ENCODE results near the gene RNF138.
"Not testable (repeated sequence)": the region's sequence is repeated elsewhere in the genome, so short reads cannot be mapped to it uniquely, and the experiment has no call there.

RNF138 gene

DNA sequence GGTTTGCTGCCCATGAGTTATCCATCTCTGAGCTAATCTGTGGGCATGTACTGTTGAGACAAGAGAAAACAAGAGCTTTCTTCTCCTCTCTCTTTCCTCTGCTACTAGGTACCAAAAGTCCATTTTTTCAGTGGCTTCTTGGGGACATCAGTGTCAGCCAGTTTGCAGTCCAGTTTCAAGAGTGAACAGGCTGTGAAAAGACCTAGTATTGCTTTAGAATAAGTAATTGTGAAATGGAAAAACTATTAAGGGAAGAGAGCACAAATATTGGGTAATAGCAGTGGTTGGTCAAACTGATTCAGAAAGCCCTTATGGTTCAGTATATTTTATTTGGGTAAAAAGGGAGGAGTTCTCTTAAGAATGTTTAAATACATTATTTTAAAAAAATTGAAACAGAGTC, 65.2 kb downstream of the RNF138 start:
- Histone ChIP-seq H3F3A (ENCODE audit: insufficient read depth) (no peaks in the 10 kb centered on the region), H3K9ac (ENCODE audit: low read length) (no peak overlapping the region), H2AFZ (ENCODE audit: low read depth, low read length, severe bottlenecking) (no peak overlapping the region), H3K4me2 (ENCODE audit: low read depth, low read length, poor library complexity, severe bottlenecking) (no peak overlapping the region), H4K20me1 (ENCODE audit: low read depth, low read length) (no peaks in the 10 kb centered on the region), H3K79me2 (ENCODE audit: insufficient read depth, low read length) (no peaks in the 10 kb centered on the region), H3K9me3 (ENCODE audit: insufficient read depth, low read length) (no peaks in the 10 kb centered on the region), H3K27ac (ENCODE audit: low read depth, low read length) (no peak overlapping the region), H3K4me3 (ENCODE audit: insufficient read depth, low read length, poor library complexity, severe bottlenecking) (no peak overlapping the region), H3K27me3 (ENCODE audit: low read length) (no peaks in the 10 kb centered on the region), H3K36me3 (ENCODE audit: low read length) (no peaks in the 10 kb centered on the region), H3K9me2 (replicated peaks; ENCODE audit: insufficient read depth, low read length) (no peaks in the 10 kb centered on the region)
- TF ChIP-seq EZH2phosphoT487 (conservative IDR thresholded peaks at IDR 0.05; ENCODE audit: low read length): no peak
- TF ChIP-seq, protein P1, sequence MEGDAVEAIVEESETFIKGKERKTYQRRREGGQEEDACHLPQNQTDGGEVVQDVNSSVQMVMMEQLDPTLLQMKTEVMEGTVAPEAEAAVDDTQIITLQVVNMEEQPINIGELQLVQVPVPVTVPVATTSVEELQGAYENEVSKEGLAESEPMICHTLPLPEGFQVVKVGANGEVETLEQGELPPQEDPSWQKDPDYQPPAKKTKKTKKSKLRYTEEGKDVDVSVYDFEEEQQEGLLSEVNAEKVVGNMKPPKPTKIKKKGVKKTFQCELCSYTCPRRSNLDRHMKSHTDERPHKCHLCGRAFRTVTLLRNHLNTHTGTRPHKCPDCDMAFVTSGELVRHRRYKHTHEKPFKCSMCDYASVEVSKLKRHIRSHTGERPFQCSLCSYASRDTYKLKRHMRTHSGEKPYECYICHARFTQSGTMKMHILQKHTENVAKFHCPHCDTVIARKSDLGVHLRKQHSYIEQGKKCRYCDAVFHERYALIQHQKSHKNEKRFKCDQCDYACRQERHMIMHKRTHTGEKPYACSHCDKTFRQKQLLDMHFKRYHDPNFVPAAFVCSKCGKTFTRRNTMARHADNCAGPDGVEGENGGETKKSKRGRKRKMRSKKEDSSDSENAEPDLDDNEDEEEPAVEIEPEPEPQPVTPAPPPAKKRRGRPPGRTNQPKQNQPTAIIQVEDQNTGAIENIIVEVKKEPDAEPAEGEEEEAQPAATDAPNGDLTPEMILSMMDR (IDR thresholded peaks at IDR 0.05; ENCODE audit: insufficient read depth, low read length, poor library complexity, severe bottlenecking): no peak

DNA sequence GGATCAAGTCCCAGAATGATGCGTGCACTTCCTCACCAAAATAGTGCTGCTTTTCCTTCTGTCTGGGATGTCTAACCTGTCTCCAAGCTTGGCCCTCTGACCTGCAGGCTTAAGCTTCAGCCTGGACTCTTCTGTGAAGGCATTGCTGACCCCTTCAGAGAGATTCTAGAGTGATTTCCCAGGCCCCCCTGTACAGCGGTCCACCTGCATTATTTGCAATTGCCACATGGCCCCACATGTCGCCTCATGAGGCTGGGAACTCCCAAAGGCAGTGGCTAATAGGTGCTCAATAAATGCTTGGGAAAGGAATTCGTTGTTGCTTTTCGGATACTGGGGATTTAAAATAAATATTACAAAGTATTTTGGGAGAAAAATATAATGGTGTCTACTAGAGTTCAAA, 65.9 kb downstream of the RNF138 start:
- Histone ChIP-seq H3K4me3 (ENCODE audit: insufficient read depth, low read length, poor library complexity, severe bottlenecking) (no peak overlapping the region), H3K9me3 (ENCODE audit: insufficient read depth, low read length) (no peaks in the 10 kb centered on the region), H2AFZ (ENCODE audit: low read depth, low read length, severe bottlenecking) (no peak overlapping the region), H3K9ac (ENCODE audit: low read length) (no peak overlapping the region), H3K27ac (ENCODE audit: low read depth, low read length) (no peak overlapping the region), H3K9me2 (replicated peaks; ENCODE audit: insufficient read depth, low read length) (no peaks in the 10 kb centered on the region), H3F3A (ENCODE audit: insufficient read depth) (no peaks in the 10 kb centered on the region), H3K79me2 (ENCODE audit: insufficient read depth, low read length) (no peaks in the 10 kb centered on the region), H3K36me3 (ENCODE audit: low read length) (no peaks in the 10 kb centered on the region), H3K27me3 (ENCODE audit: low read length) (no peaks in the 10 kb centered on the region), H4K20me1 (ENCODE audit: low read depth, low read length) (no peaks in the 10 kb centered on the region), H3K4me2 (ENCODE audit: low read depth, low read length, poor library complexity, severe bottlenecking) (no peak overlapping the region)
- TF ChIP-seq, protein P1 (IDR thresholded peaks at IDR 0.05; ENCODE audit: insufficient read depth, low read length, poor library complexity, severe bottlenecking): no peak
- TF ChIP-seq EZH2phosphoT487 (conservative IDR thresholded peaks at IDR 0.05; ENCODE audit: low read length): no peak

DNA sequence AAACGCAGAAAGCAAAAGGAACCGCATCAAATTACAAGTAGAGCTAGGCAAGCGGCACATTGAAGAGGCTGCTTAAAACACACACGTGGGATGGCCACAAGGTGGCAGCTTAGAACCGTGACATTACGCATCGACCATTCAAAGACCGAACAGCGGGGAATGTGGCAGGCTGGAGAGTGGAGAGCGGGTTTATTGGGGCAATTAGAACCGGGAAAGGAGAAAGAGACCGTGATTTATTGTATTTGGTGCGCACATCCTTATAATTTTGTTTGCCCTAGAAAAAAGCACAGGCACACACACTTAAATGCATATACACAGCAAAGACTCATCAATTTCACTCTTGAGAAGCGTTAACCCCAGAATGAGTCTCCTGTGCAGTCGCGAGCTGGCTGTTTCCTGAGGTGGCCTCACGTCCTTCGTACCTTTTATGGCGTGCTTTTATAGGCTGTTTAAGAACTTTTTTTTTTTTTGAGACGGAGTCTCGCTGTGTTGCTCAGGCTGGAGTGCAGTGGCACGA, 66.5 kb downstream of the RNF138 start:
- no peak overlapping the region for H2AFZ ChIP-seq (ENCODE audit: low read depth, low read length, severe bottlenecking)
- H3K9me2 ChIP-seq (replicated peaks; ENCODE audit: insufficient read depth, low read length): no peaks in the 10 kb centered on the region
- TF ChIP-seq EZH2phosphoT487 (conservative IDR thresholded peaks at IDR 0.05; ENCODE audit: low read length): no peak
- TF ChIP-seq, protein P1 (IDR thresholded peaks at IDR 0.05; ENCODE audit: insufficient read depth, low read length, poor library complexity, severe bottlenecking): peak; percentile 89
- H3K79me2 ChIP-seq (ENCODE audit: insufficient read depth, low read length): no peaks in the 10 kb centered on the region
- no peaks in the 10 kb centered on the region for H3K27me3 ChIP-seq (ENCODE audit: low read length)
- no peaks in the 10 kb centered on the region for H3K9me3 ChIP-seq (ENCODE audit: insufficient read depth, low read length)
- H3K27ac ChIP-seq (ENCODE audit: low read depth, low read length): no peak overlapping the region
- H3K36me3 ChIP-seq (ENCODE audit: low read length): no peaks in the 10 kb centered on the region
- no peaks in the 10 kb centered on the region for H3F3A ChIP-seq (ENCODE audit: insufficient read depth)
- no peak overlapping the region for H3K4me2 ChIP-seq (ENCODE audit: low read depth, low read length, poor library complexity, severe bottlenecking)
- H3K9ac ChIP-seq (ENCODE audit: low read length): no peak overlapping the region
- H3K4me3 ChIP-seq (ENCODE audit: insufficient read depth, low read length, poor library complexity, severe bottlenecking): no peak overlapping the region
- no peaks in the 10 kb centered on the region for H4K20me1 ChIP-seq (ENCODE audit: low read depth, low read length)

DNA sequence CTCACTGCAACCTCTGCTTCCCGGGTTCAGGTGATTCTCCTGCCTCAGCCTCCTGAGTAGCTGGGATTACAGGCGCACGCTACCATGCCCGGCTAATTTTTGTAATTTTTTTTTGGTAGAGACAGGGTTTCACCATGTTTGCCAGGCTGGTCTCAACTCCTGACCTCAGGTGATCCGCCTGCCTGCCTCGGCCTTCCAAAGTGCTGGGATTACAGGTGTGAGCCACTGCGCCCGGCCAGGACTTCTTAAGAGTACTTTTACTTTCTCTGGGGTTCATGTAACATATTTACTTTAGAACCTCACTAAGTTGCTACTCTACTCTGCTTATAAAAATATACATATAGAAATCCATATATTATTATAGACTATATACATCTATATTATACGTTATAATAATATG, 67.0 kb downstream of the RNF138 start:
- not testable (repeated sequence) for H3K4me2 ChIP-seq (ENCODE audit: low read depth, low read length, poor library complexity, severe bottlenecking); H3K9me2 ChIP-seq (replicated peaks; ENCODE audit: insufficient read depth, low read length); H2AFZ ChIP-seq (ENCODE audit: low read depth, low read length, severe bottlenecking); H3F3A ChIP-seq (ENCODE audit: insufficient read depth); H3K36me3 ChIP-seq (ENCODE audit: low read length); H3K9ac ChIP-seq (ENCODE audit: low read length); H3K27me3 ChIP-seq (ENCODE audit: low read length); H3K79me2 ChIP-seq (ENCODE audit: insufficient read depth, low read length); H3K4me3 ChIP-seq (ENCODE audit: insufficient read depth, low read length, poor library complexity, severe bottlenecking); H3K9me3 ChIP-seq (ENCODE audit: insufficient read depth, low read length); H4K20me1 ChIP-seq (ENCODE audit: low read depth, low read length); H3K27ac ChIP-seq (ENCODE audit: low read depth, low read length)

Measured in SU-DHL-6 (cell line).